Superior temporal gyrus (tissue), 1 donor: ENCODE data around the gene RASA4B.
"Not testable (repeated sequence)": the region's sequence is repeated elsewhere in the genome, so short reads cannot be mapped to it uniquely, and the experiment has no call there.

ENCODE experiments used
- DNase-seq: peaks from one replicate; pipeline ENCODE4 v3.0.0-alpha.2; 2016; ENCODE audit errors: extremely low spot score

RASA4B gene

GRCh38 chr7:102511860-102512522 is 5.6 kb downstream of the RASA4B start:
- DNase-seq, result not testable (repeated sequence)

GRCh38 chr7:102510575-102510974 is 7.0 kb downstream of the RASA4B start:
- not testable (repeated sequence) for DNase-seq

- not testable (repeated sequence) for DNase-seq
Observed at GRCh38 chr7:102507410-102508088, 10.0 kb downstream of the RASA4B start.

GRCh38 chr7:102505298-102506185 is 12.0 kb downstream of the RASA4B start:
- DNase-seq, result not testable (repeated sequence)

GRCh38 chr7:102503141-102503540 is 14.4 kb downstream of the RASA4B start:
- not testable (repeated sequence) for DNase-seq

GRCh38 chr7:102498321-102498720 is 19.3 kb downstream of the RASA4B start:
- DNase-seq, result not testable (repeated sequence)

- DNase-seq, result not testable (repeated sequence)
Observed at GRCh38 chr7:102497308-102497707, 20.3 kb downstream of the RASA4B start.

- DNase-seq, result not testable (repeated sequence)
Observed at GRCh38 chr7:102496861-102497260, 20.7 kb downstream of the RASA4B start.

GRCh38 chr7:102494473-102495149 is 23.0 kb downstream of the RASA4B start:
- DNase-seq, result not testable (repeated sequence)

GRCh38 chr7:102494026-102494425 is 23.6 kb downstream of the RASA4B start:
- DNase-seq, result not testable (repeated sequence)

- not testable (repeated sequence) for DNase-seq
Observed at GRCh38 chr7:102493220-102493935, 24.2 kb downstream of the RASA4B start.

- DNase-seq, result not testable (repeated sequence)
Observed at GRCh38 chr7:102490529-102491075, 27.0 kb downstream of the RASA4B start.

- DNase-seq, result not testable (repeated sequence)
Observed at GRCh38 chr7:102484317-102484716, 33.3 kb downstream of the RASA4B start.

GRCh38 chr7:102481962-102482361 is 35.6 kb downstream of the RASA4B start:
- not testable (repeated sequence) for DNase-seq

GRCh38 chr7:102479982-102480637 is 37.5 kb downstream of the RASA4B start:
- not testable (repeated sequence) for DNase-seq

- not testable (repeated sequence) for DNase-seq
Observed at GRCh38 chr7:102479209-102479584, 38.4 kb downstream of the RASA4B start.

GRCh38 chr7:102478314-102479208 is 39.0 kb downstream of the RASA4B start, which contains the start of gene POLR2J:
Gene POLR2J (minus strand): TSS chr7:102478922. CDS start chr7:102478860, 62 bp downstream.
- DNase-seq, result not testable (repeated sequence)

- DNase-seq, result not testable (repeated sequence)
Observed at GRCh38 chr7:102474736-102475435, 42.7 kb downstream of the RASA4B start.
